HG03432 (cell line): ENCODE data around the gene F5.

ENCODE experiments used
- ATAC-seq: cut with Tn5 transposase; IDR thresholded peaks from one replicate; pipeline ENCODE4 v1.9.1; 2021; ENCODE audit warnings: mild to moderate bottlenecking, moderate library complexity; ENCODE audit not compliant: unreplicated experiment

Gene F5

DNA sequence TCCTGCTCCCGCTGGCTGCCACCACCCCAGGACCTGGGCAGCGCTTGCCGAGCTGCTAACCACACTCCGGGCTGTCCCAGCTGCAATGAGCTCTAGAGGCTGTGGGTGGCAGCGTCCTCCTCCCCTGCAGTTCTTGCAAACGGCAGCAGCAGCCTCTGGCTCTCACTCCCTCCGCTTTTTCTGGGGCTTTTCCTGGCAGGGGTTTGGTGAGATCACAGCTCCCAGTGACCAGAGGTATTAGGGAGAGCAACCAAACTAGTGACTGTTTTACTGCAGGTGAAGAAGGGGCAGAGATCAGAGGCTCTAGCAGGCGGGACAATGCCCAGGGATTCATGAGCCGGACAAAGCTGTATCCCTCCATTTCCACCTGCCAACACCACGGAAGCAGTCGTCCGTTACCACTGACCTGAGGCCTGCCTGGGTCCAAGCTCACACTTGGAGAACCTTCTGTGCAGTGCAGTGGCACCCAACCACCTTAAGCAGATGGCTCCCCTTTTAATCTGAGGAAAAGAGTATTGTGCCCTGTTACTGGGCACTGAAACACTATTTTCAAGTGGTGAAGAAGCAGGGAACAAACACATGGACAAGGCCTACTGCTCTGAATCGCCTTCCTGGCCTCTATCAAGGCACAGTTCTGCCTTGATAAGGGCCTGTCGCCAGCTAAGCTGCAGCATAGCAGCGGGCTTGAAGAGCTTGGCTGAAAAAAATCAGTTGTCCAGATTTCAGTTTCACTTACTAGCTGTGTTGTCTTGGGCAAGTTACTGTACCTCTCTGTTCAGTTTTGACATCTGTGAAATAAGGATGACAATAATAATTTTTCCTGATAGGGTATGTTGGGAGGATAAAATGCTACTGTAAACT is at the start of gene F5:
F5 (minus strand) TSS at position 87 of the 861 bp plus-strand sequence. CDS start 95 bp downstream, outside the sequence.
- ATAC-seq = peak; percentile 99

DNA sequence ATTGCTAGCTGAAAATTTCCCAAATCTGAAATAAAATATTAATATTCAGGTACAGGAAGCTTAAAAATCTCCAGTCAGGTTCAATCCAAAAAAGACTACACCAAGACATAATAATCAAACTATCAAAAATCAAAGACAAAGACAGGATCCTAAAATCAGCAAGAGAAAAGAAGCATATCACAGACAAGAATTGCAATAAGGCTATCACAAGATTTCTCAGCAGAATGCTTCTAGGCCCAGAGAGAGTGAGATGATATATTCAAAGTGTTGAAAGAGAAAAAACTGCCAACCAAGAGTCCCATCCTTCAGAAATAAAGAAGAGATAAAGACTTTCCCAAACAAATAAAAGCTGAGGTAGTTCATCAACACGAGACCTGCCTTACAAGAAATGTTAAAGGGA is 48.6 kb upstream of the F5 start:
- ATAC-seq = no peak

DNA sequence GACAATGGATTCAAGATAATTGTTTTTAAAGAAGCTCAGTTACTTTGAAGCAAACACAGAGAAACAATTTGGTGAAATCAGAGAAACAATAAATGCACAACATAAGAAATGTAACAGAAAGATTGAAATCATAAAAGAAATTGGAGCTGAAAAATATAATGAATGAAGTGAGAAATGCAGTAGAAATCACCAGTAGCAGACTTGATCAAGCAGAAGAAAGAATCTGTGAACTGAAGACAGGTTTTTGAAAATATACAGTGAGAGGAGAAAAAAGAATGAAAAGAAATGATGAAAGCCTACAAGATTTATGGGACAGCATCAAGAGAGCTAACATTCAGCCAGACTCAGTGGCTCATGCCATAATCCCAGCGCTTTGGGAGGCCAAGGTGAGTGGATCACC is 47.9 kb upstream of the F5 start:
- no peak for ATAC-seq

DNA sequence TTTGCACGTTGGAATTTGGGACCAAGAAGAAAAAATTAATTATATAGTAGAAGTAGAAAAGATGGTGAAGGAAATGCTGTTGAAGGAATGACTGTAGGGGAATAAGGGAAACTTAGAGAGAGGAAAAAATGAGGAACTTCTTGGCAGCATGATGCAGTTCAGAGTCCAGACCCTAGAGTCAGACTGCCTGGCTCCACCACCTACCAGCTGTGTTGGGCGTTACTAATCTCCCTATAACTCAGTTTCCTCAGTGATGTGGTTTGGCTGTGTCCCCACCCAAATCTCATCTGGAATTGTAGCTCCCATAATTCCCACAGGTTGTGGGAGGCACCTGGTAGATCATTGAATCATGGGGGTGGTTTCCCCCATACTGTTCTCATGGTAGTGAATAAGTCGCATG is 45.0 kb upstream of the F5 start:
- ATAC-seq = no peak

DNA sequence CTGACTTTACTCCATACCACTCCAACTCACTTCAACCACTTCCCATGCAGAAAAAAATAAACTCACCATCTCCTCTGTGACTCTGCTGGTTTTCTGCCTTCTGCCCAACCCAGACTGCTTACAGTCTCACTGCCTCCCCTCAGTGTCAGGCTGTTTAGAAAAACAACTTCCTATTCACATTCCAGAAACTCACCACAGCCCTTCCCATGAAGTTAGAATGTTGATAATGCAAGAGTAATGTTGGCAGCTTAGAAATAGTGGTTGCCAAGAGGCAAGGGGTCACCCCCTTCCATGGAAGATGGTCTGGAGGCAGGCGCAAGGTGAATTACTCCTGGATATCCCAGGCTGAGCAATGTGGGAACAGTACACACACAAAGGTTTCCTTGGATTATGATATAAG is 43.7 kb upstream of the F5 start, which contains the start of gene SELP:
SELP (minus strand) TSS at position 119 of the 400 bp plus-strand sequence; CDS start at position 69, 50 bp downstream.
- ATAC-seq = no peak

- no peak for ATAC-seq
Observed at GRCh38 chr1:169624912-169625311, 38.6 kb upstream of the F5 start.

- no peak for ATAC-seq
Observed at GRCh38 chr1:169624122-169624521, 37.8 kb upstream of the F5 start.

DNA sequence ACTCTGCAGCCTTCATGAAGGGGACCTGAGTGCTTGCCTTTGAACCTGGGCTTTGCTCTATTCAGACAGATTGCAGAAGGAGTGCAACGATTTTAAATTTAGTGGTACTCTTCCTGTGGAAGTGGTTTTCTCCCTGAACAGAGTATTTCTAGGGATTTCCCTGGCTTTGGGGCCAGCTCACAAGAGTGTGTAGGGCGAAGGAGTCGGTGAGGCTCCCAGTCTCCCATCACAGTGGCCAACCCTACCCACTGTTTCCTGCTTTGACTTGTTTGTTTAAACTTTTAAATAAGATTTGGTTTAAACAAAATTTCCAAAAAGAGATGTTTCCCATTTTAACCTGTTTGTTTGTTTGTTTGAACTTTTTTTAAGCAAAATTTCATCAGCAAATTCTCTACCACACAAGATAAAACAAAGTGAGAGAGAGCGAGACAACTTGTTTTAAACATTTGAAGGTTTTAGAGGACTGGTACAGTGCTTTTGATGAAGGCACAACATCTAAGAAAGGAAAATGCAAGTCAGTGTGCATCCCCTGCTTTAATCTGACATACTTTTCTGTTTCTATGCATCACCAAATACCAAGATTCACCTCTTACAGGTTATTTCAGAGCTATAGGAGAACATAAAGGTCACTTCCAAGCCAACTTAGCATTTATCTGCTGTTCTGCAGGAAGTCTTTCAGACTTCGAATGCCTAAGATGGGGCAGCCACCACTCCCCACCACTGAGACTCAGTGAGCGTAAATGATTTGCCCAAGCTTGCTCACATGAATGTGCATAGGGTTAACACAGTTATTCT is 37.0 kb upstream of the F5 start:
- no peak for ATAC-seq

DNA sequence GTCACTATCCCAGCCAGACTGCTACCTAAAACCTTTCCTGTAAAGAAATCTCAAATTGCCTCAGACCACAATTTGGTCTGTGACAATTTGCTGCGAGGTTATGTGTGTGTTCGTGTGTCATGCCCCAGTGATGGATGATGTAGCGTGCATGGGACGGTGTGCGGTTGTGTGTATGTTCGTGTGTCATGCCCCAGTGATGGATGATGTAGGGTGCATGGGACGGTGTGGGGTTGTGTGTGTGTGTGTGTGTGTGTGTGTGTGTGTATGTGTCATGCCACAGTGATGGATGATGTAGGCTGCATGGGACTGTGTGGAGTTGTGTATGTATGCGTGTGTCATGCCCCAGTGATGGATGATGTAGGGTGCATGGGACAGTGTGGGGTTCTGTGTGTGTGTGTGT is 34.3 kb upstream of the F5 start:
- ATAC-seq = no peak

DNA sequence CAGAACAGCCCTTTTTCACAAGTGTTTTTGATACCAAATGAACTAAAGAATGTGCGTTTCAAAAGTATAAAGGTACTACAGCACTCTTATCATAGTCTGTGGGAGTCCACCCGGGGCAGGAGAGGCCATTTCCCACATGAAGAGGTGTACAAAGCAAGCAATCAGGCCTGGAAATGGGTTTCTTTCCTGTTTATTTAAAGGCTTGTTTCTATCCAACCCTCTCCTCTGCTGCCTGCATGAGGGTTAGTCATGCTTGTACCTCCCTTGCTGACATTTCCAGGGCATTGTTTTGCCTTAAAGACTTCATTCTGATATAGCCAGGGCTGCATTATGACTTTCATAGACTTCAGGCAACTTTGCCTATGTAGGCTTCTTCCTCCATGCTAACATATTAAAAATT is 32.1 kb upstream of the F5 start:
- no peak for ATAC-seq

DNA sequence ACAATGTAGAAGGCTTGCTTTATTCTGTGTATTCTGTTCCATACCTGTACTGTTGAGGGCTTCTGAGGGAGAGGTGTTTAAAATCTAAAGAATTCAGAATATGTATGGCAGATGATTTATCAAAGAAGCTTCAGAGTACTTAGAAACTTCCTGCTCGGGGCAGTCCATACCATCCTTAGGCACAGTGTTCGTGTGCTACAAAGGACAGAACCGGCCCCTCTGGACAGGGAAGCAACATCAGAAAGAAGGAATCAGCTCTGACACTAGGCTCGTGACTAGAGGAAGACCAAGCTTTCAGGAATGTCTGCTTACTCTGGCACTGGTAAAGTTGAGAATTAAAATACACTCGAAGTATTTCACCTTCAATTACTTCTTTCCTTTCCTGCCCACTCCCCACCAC is 29.5 kb upstream of the F5 start:
- ATAC-seq = no peak

- no peak for ATAC-seq
Observed at GRCh38 chr1:169610858-169611257, 24.6 kb upstream of the F5 start.

- ATAC-seq = no peak
Observed at GRCh38 chr1:169610108-169610507, 23.8 kb upstream of the F5 start.

- ATAC-seq = no peak
Observed at GRCh38 chr1:169608226-169608625, 21.9 kb upstream of the F5 start.

DNA sequence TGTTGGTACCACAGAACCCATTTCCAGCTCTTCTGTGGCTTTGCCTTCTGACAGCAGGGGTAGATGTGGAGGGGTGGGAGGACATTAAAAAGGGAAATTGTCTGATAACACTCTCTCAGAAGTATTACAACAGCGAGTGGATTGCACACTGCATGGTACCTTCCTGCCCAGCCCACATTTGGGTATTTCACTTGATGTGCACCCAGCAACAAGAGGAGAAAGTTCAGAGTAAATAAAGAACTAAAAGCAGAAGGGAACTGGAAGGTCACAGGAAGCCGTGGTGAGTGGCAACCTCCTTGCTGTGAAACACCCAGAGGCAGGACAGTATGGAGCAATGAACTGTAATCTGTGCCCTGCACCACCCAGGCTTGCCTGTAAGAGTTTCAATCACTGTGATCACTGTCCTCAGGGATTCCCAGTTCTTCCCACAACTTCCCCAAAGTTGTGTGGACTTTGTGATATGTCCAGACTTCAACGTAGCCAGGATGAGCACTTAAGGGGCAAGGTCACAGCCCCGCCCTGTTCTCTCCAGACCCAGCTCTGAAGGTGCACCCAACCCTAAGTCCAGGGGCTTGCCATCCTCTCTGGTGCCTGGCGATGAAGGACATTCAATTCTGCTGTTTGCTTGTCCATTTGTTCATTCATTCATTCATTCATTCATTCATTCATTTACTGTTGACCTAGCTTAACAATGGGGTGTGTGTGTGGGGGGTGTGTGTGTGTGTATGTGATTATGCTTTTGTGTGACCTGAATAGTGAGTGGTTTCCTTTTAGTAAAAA is 18.7 kb upstream of the F5 start:
- peak; percentile 64 for ATAC-seq

- no peak for ATAC-seq
Observed at GRCh38 chr1:169601096-169601881, 15.0 kb upstream of the F5 start.

DNA sequence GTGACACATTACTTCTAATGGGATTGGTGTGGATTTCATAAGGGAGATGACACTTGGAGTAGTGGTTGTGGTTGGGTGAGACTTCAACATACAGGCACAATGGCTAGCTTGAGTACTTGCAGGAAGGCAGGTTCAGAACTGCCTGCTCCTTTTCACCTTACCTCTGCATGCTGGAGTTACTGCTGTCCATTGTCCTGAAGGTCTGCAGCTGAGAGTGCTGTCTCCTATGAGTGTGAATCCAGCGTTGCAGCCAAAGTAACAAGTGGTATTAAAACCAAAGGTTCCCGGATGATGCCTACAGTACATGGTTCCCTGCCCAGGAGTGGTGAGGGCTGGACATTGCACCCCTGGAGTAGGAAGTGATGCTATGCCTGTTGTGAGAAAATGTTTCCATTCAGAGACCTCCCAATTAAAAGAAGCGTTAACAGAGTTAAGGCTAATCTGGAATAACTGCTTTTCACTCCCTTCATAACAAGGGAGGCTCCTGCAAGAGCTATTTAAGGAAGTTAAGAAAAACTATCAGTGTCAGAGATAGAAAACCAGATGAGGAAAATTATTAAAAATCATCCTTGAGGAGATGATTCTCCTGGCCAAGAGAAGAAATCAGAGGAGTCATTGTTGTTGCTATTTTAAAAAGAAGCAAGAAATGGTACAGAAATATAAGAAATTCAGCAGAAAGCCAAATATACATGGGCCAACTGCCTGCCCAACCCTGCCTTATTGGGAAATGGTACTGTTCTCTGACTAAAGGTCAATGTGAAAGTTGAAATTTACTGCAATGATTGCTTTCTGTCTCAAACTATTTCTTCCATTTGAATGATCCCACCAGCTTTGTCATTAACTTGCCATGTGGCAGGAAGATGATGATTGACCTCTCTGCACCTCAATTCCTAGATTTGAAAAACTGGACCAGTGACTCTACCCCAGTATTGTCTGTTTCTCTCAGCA is 9.8 kb upstream of the F5 start:
- peak; percentile 50 for ATAC-seq

DNA sequence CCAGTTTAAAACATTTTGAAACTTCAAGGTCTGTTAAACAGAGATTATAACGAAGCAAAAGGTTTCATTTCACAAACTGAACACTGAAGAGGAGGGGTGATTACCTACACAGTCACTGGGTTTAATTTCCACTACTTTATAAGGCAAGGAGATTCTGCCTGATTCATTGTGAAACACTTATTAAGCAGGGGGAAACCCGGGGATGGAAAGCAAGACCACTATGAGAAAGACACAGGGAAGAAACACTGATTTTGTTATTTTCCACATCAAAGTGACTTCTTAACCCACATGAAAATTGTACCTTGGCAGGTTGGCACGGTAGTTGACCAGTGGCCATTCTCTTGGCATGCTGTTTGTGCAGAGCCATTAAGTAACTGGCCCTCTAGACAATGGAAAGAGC is 8.1 kb upstream of the F5 start:
- ATAC-seq = peak; percentile 84

- no peak for ATAC-seq
Observed at GRCh38 chr1:169590932-169591331, 4.7 kb upstream of the F5 start.
